HepG2 (cell line): ENCODE measurements around the gene JMJD6. TPM values are rescaled to one million over a fixed set of nuclear protein-coding genes. Genes with fewer than 3 reads are reported as not detected.
A peak's percentile ranks its signal among the peaks of the same experiment; 100 is the strongest.

Experiments
- HOXD1 ChIP-seq: sonication (generic); formaldehyde crosslinking; IDR thresholded peaks from 2 replicates; pipeline ENCODE4 v1.5.0; 2020; ENCODE audit warnings: missing genetic modification reagents
- KLF15 ChIP-seq: sonication (generic); formaldehyde crosslinking; IDR thresholded peaks from 2 replicates; pipeline ENCODE4 v1.8.1; 2023; ENCODE audit warnings: borderline replicate concordance, mild to moderate bottlenecking, inconsistent platforms, missing genetic modification reagents, mixed read lengths
- MAFK ChIP-seq, 2 experiments: IDR thresholded peaks in 1 of 2; conservative IDR thresholded peaks in 1 of 2; 2 replicates each; pipeline ENCODE4 v1.6.1; 2011; ENCODE audit warnings: improper control_type of control experiment in 2 of 2, low read length in 2 of 2
- MEIS2 ChIP-seq: sonication (generic); formaldehyde crosslinking; IDR thresholded peaks from 2 replicates; pipeline ENCODE4 v1.9.0; 2021; ENCODE audit warnings: mild to moderate bottlenecking, missing genetic modification reagents
- NFE2L2 ChIP-seq: fragments of 150-350 bp; IDR thresholded peaks from 2 replicates; pipeline ENCODE4 v1.6.1; 2014; ENCODE audit warnings: low read length
- NR1H2 ChIP-seq: sonication (generic); formaldehyde crosslinking; IDR thresholded peaks from 2 replicates; pipeline ENCODE4 v1.8.1; 2022; ENCODE audit warnings: low read depth, missing genetic modification reagents, borderline replicate concordance
- SIN3B ChIP-seq: fragments of 150-350 bp; IDR thresholded peaks from 2 replicates; pipeline ENCODE4 v1.6.1; 2014; ENCODE audit warnings: low read length
- SMARCE1 ChIP-seq: fragments of 450-650 bp; IDR thresholded peaks from 2 replicates; pipeline ENCODE4 v1.6.1; 2017; ENCODE audit warnings: borderline replicate concordance
- SNAPC2 ChIP-seq: sonication (generic); formaldehyde crosslinking; IDR thresholded peaks from 2 replicates; pipeline ENCODE4 v1.8.1; 2022; ENCODE audit warnings: mild to moderate bottlenecking, missing genetic modification reagents
- ZBTB39 ChIP-seq: sonication (generic); formaldehyde crosslinking; IDR thresholded peaks from 2 replicates; pipeline ENCODE4 v1.5.0; 2020; ENCODE audit warnings: missing genetic modification reagents
- ZBTB4 ChIP-seq: sonication (generic); formaldehyde crosslinking; IDR thresholded peaks from 2 replicates; pipeline ENCODE4 v1.4.0; 2020; ENCODE audit warnings: missing genetic modification reagents, mild to moderate bottlenecking, borderline replicate concordance
- ZBTB42 ChIP-seq: sonication (generic); formaldehyde crosslinking; IDR thresholded peaks from 2 replicates; pipeline ENCODE4 v1.5.0; 2020; ENCODE audit warnings: mild to moderate bottlenecking, missing genetic modification reagents
- ZFP41 ChIP-seq: sonication (generic); formaldehyde crosslinking; IDR thresholded peaks from 2 replicates; pipeline ENCODE4 v1.4.0; 2020; ENCODE audit warnings: mild to moderate bottlenecking, missing genetic modification reagents, borderline replicate concordance
- ZKSCAN1 ChIP-seq: fragments of 150-350 bp; IDR thresholded peaks from 2 replicates; pipeline ENCODE4 v1.6.1; 2014; ENCODE audit warnings: low read length
- ZNF263 ChIP-seq: sonication (generic); formaldehyde crosslinking; IDR thresholded peaks from 2 replicates; pipeline ENCODE4 v1.4.0; 2020; ENCODE audit warnings: missing genetic modification reagents
- ZNF30 ChIP-seq: sonication (generic); formaldehyde crosslinking; IDR thresholded peaks from 2 replicates; pipeline ENCODE4 v1.5.0; 2020; ENCODE audit warnings: mild to moderate bottlenecking, missing genetic modification reagents
- ZNF543 ChIP-seq: sonication (generic); formaldehyde crosslinking; IDR thresholded peaks from 2 replicates; pipeline ENCODE4 v1.4.0; 2020; ENCODE audit warnings: mild to moderate bottlenecking, missing genetic modification reagents
- ZNF580 ChIP-seq: IDR thresholded peaks from 2 replicates; pipeline ENCODE4 v1.6.1; 2016; ENCODE audit warnings: low read depth, borderline replicate concordance
- ZNF598 ChIP-seq: sonication (generic); formaldehyde crosslinking; IDR thresholded peaks from 2 replicates; pipeline ENCODE4 v1.5.1; 2020; ENCODE audit warnings: mild to moderate bottlenecking, missing genetic modification reagents, borderline replicate concordance
- ZNF781 ChIP-seq: sonication (generic); formaldehyde crosslinking; IDR thresholded peaks from 2 replicates; pipeline ENCODE4 v1.5.1; 2020; ENCODE audit warnings: borderline replicate concordance, mild to moderate bottlenecking, missing genetic modification reagents; ENCODE audit errors: not compliant biosample characterization
- ZNF879 ChIP-seq: sonication (generic); formaldehyde crosslinking; IDR thresholded peaks from 2 replicates; pipeline ENCODE4 v1.8.1; 2023; ENCODE audit warnings: missing genetic modification reagents
- ZSCAN12 ChIP-seq: sonication (generic); formaldehyde crosslinking; IDR thresholded peaks from 2 replicates; pipeline ENCODE4 v1.9.0; 2021; ENCODE audit warnings: mild to moderate bottlenecking, missing genetic modification reagents
- polyA plus RNA-seq, 8 experiments: library from polyadenylated mRNA; depleted of rRNA in 3 of 8; stranded (reverse) in 7 of 8; unstranded in 1 of 8; fragments of >200 nt; fragmentation: Illumina TruSeq in 4 of 8; extraction: Trizol in 4 of 8; gene quantifications; 2 replicates each; pipeline versions ENCODE4 v1.2.1 to v1.2.3, GENCODE V29; 2011 to 2016; ENCODE audit warnings: low read depth in 4 of 8, missing spikeins in 1 of 8, mixed read lengths in 1 of 8; ENCODE audit not compliant: insufficient read depth in 1 of 8
- total RNA-seq, 5 experiments: library from RNA; depleted of rRNA; stranded (reverse); fragments of >200 nt; fragmentation: Illumina TruSeq; extraction: Trizol; gene quantifications; 2 replicates each; pipeline ENCODE4 v1.2.3, GENCODE V29; 2016; ENCODE audit warnings: low read depth in 1 of 5
- TF ChIP-seq, protein P1 (sequence below): IDR thresholded peaks from 2 replicates; pipeline ENCODE4 v1.6.1; 2016; ENCODE audit warnings: missing genetic modification reagents, missing compliant biosample characterization

JMJD6 gene
- total and polyA plus RNA-seq, 2 of the 13 experiments (the other 11 are each of a cell fraction or from before 2014, with no cell fraction given), result 33.6 to 41.0 TPM

DNA sequence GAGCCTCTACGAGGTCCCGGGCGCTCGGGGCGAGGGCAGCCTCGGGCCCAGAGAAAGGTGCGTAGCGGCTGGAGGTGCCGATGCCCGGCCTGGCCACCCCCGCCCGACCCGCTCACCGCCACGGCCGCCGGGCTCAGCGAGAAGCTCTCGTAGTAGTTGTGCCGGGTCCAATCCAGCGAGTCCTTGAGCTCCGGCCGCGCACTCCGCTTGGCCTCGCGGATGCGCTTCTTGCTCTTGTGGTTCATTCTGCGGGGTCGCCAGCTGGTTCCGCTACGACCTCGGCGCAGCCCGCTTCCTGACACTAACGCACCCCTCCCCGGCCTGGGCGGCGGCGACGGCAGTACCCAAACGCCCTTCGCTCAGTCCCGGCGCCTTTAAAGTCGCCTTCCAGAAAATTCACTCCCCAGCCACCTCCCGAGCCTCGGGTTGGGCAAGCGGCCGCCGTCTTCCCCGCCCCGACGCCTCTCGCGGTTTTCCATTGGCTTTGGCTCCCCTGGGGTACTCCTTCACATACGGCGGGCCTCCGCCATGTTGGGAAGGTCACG lies at the start of gene JMJD6 (continued):
- TF ChIP-seq ZNF598 (CRISPR knock-in tag), result peak; percentile 67; the same call in 1 of the 2 replicates
- no peak for TF ChIP-seq SMARCE1
- TF ChIP-seq SNAPC2 (CRISPR knock-in tag), result peak; percentile 7; the same call in 1 of the 2 replicates
- TF ChIP-seq ZFP41 (CRISPR knock-in tag), result no peak
- no peak; the same call in 1 of the 2 replicates for TF ChIP-seq ZNF543 (CRISPR knock-in tag)
- no peak for TF ChIP-seq ZNF263 (CRISPR knock-in tag)
- TF ChIP-seq ZKSCAN1, result no peak
- peak; percentile 75; the same call in 1 of the 2 replicates for TF ChIP-seq ZBTB39 (CRISPR knock-in tag)
- TF ChIP-seq SIN3B, result no peak
- TF ChIP-seq, protein P1, sequence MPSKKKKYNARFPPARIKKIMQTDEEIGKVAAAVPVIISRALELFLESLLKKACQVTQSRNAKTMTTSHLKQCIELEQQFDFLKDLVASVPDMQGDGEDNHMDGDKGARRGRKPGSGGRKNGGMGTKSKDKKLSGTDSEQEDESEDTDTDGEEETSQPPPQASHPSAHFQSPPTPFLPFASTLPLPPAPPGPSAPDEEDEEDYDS (CRISPR knock-in tag), result peak; percentile 95
- no peak for TF ChIP-seq ZSCAN12 (CRISPR knock-in tag)
- TF ChIP-seq ZNF580 (CRISPR knock-in tag), result peak; percentile 82
- no peak for TF ChIP-seq ZNF30 (CRISPR knock-in tag)
- TF ChIP-seq ZNF781 (CRISPR knock-in tag), result no peak
- peak; percentile 35 for TF ChIP-seq MEIS2 (CRISPR knock-in tag)
- TF ChIP-seq MAFK (conservative IDR thresholded peaks at IDR 0.05 in 1 of 2, IDR thresholded peaks at IDR 0.05 in 1 of 2; ENCODE audit: low read length in 2 of 2), result no peak
- TF ChIP-seq HOXD1 (CRISPR knock-in tag), result peak; percentile 33; the same call in 1 of the 2 replicates
- TF ChIP-seq ZNF879, result peak; percentile 95; the same call in 1 of the 2 replicates
- no peak for TF ChIP-seq NR1H2 (CRISPR knock-in tag)
- TF ChIP-seq KLF15 (CRISPR knock-in tag), result no peak; the same call in 1 of the 2 replicates
- TF ChIP-seq ZBTB4 (CRISPR knock-in tag), result no peak
- TF ChIP-seq ZBTB42 (CRISPR knock-in tag), result peak; percentile 79
- no peak for TF ChIP-seq NFE2L2
